OCI-LY7 (cell line): ENCODE data around the gene CD2BP2. TPM values are rescaled to one million over a fixed set of nuclear protein-coding genes. Genes with fewer than 3 reads are reported as not detected.
A peak's percentile ranks its signal among the peaks of the same experiment; 100 is the strongest.

Experiments used
- BruUV-seq: library from RNA; stranded (reverse); fragments of 400-500 nt; replicated peaks from 2 replicates; lab custom pipeline; 2021; lab: Mats Ljungman, UMichigan
- CTCF ChIA-PET: fragments of 300-600 bp; sonication (Branson Sonifier 250); formaldehyde crosslinking; loops from one replicate; lab custom pipeline; 2022; ENCODE audit warnings: antibody characterized with exemption; ENCODE audit not compliant: unreplicated experiment; lab: Charles Lee
- POLR2A ChIA-PET: fragments of 300-600 bp; sonication (Branson Sonifier 250); formaldehyde crosslinking; loops from one replicate; lab custom pipeline; 2022; ENCODE audit warnings: antibody characterized with exemption; lab: Charles Lee
- DNase-seq: peaks from one replicate; pipeline ENCODE4 v3.0.0-alpha.2; 2015; ENCODE audit warnings: low spot score
- H2AFZ ChIP-seq: fragments of 200-600 bp; sonication (generic), shearing (Covaris generic); 2 replicates; pipeline ENCODE4 v1.6.1; 2014; ENCODE audit warnings: mild to moderate bottlenecking, antibody characterized with exemption, low read length, moderate library complexity
- H3K27ac ChIP-seq: fragments of 200-600 bp; sonication (generic); 2 replicates; pipeline ENCODE4 v1.5.1; 2014; ENCODE audit warnings: mixed run types, low read depth, mild to moderate bottlenecking, moderate library complexity, low read length, inconsistent platforms; ENCODE audit not compliant: poor library complexity, severe bottlenecking
- H3K36me3 ChIP-seq: fragments of 200-600 bp; sonication (generic); 2 replicates; pipeline ENCODE4 v1.6.1; 2014; ENCODE audit warnings: mild to moderate bottlenecking, antibody characterized with exemption, low read length, moderate library complexity, mixed read lengths; ENCODE audit not compliant: insufficient read depth
- H3K4me1 ChIP-seq: fragments of 200-600 bp; sonication (generic); 2 replicates; pipeline ENCODE4 v1.5.1; 2014; ENCODE audit warnings: mild to moderate bottlenecking, low read length; ENCODE audit not compliant: insufficient read depth, poor library complexity, severe bottlenecking
- H3K4me2 ChIP-seq: fragments of 200-600 bp; sonication (generic); 2 replicates; pipeline ENCODE4 v1.6.1; 2014; ENCODE audit warnings: mild to moderate bottlenecking, low read length
- H3K4me3 ChIP-seq: fragments of 200-600 bp; sonication (generic); 2 replicates; pipeline ENCODE4 v1.5.1; 2014; ENCODE audit warnings: mild to moderate bottlenecking, low read depth, low read length; ENCODE audit not compliant: poor library complexity, severe bottlenecking
- H3K79me2 ChIP-seq: fragments of 200-600 bp; sonication (generic); 2 replicates; pipeline ENCODE4 v1.6.1; 2016; ENCODE audit warnings: low read depth, mild to moderate bottlenecking, low read length, moderate library complexity, mixed read lengths; ENCODE audit not compliant: insufficient read depth
- H3K9me2 ChIP-seq: fragments of 200-600 bp; sonication (generic); 2 replicates; pipeline ENCODE4 v1.6.1; 2016; ENCODE audit warnings: mild to moderate bottlenecking, low read length, mixed read lengths; ENCODE audit not compliant: insufficient read depth
- H3K9me3 ChIP-seq: fragments of 200-600 bp; sonication (generic); 2 replicates; pipeline ENCODE4 v1.6.1; 2014; ENCODE audit warnings: mild to moderate bottlenecking, mixed run types, low read length, mixed read lengths
- H4K20me1 ChIP-seq: fragments of 200-600 bp; sonication (generic); 2 replicates; pipeline ENCODE4 v1.6.1; 2014; ENCODE audit warnings: mild to moderate bottlenecking, antibody characterized with exemption, low read length, moderate library complexity, mixed read lengths; ENCODE audit not compliant: insufficient read depth
- CTCF ChIP-seq: fragments of 200-600 bp; sonication (generic); conservative IDR thresholded peaks from 2 replicates; pipeline ENCODE4 v1.5.1; 2014; ENCODE audit warnings: mild to moderate bottlenecking, antibody characterized with exemption, low read length, moderate library complexity, mixed read lengths
- EZH2phosphoT487 ChIP-seq: fragments of 200-600 bp; sonication (generic); IDR thresholded peaks from 2 replicates; pipeline ENCODE4 v1.6.1; 2018; ENCODE audit warnings: low read depth, borderline replicate concordance, mild to moderate bottlenecking, mixed run types, antibody characterized with exemption, low read length, moderate library complexity, mixed read lengths
- intact Hi-C: fragments of 100-400 bp; cut with micrococcal nuclease; formaldehyde crosslinking; loops from one replicate; pipeline ENCODE4 v1.10.0; 2022; ENCODE audit not compliant: unreplicated experiment
- total RNA-seq, 2 experiments: library from RNA; depleted of rRNA in 1 of 2; stranded (reverse); fragments of >200 nt in 1 of 2; shearing (Covaris generic) in 1 of 2; gene quantifications; 2 replicates each; pipeline ENCODE4 v1.2.3, GENCODE V29; 2014 to 2022

CD2BP2 gene
- total RNA-seq, 2 experiments from 2014 or later: 69.2 to 111 TPM

- H3K4me3 ChIP-seq: peak overlapping the region; percentile 89
- POLR2A ChIA-PET: interaction anchor here (1.1 to 3.3 kb wide), 6 partner anchors 12 to 46 kb away, joined by 3 to 22 read pairs (median 4); partner anchors contain the start of genes SEPTIN1 and ZNF771
- no peak overlapping the region for H2AFZ ChIP-seq
- peaks cover 17% of the 10 kb centered on the region for H3K79me2 ChIP-seq
- H3K9me3 ChIP-seq: no peaks in the 10 kb centered on the region
- H3K4me1 ChIP-seq: peaks cover 23% of the 10 kb centered on the region
- H3K9me2 ChIP-seq: no peaks in the 10 kb centered on the region
- H3K36me3 ChIP-seq: peaks cover 30% of the 10 kb centered on the region
- CTCF ChIA-PET: no interaction called here
- TF ChIP-seq EZH2phosphoT487: no peak
- TF ChIP-seq CTCF: no peak
- 0 out of 2 replicates have a peak, but pooled peaks cover 5% of the 10 kb centered on the region for H4K20me1 ChIP-seq
- intact Hi-C loops: loop anchor here (1.0 kb wide), 1 partner anchor 18 kb away; no protein-coding TSS in a partner anchor
- H3K27ac ChIP-seq: peak overlapping the region; percentile 44
- BruUV-seq: no TSS peak
- peak overlapping the region; percentile 85 for H3K4me2 ChIP-seq
- no peak for DNase-seq
Measured at GRCh38 chr16:30395992-30396585, 41.0 kb upstream of the CD2BP2 start.

GRCh38 chr16:30395155-30395991 is 40.3 kb upstream of the CD2BP2 start, which contains the start of gene ZNF48:
TSS of gene ZNF48 (plus strand) at chr16:30395420. CDS start at chr16:30395795, 375 bp downstream.
- H2AFZ ChIP-seq: peak within 1 kb of the TSS; percentile 60; the same call in 1 of the 2 replicates
- H3K27ac ChIP-seq: peak within 1 kb of the TSS; percentile 44
- 0 out of 2 replicates have a peak, but pooled peaks cover 5% of the 10 kb centered on the region for H4K20me1 ChIP-seq
- H3K9me3 ChIP-seq: no peaks in the 10 kb centered on the region
- peaks cover 17% of the 10 kb centered on the region for H3K79me2 ChIP-seq
- ChIA-PET POLR2A (interaction anchor here (0.6 to 3.3 kb wide), 9 partner anchors 11 to 45 kb away, joined by 3 to 22 read pairs (median 4); partner anchors contain the start of genes SEPTIN1, TBC1D10B and ZNF771), CTCF (interaction anchor here (0.6 to 1.0 kb wide), 4 partner anchors 13 to 34 kb away, joined by 3 to 4 read pairs (median 3); partner anchors contain the start of genes DCTPP1 and SEPTIN1)
- intact Hi-C loops: loop anchor here (1.0 kb wide), 1 partner anchor 17 kb away; no protein-coding TSS in a partner anchor
- peaks cover 23% of the 10 kb centered on the region for H3K4me1 ChIP-seq
- H3K4me2 ChIP-seq: peak within 1 kb of the TSS; percentile 85
- TF ChIP-seq EZH2phosphoT487: no peak
- peak; percentile 36 for TF ChIP-seq CTCF
- H3K9me2 ChIP-seq: no peaks in the 10 kb centered on the region
- H3K4me3 ChIP-seq: peak within 1 kb of the TSS; percentile 89
- peaks cover 30% of the 10 kb centered on the region for H3K36me3 ChIP-seq
- peak; percentile 95 for DNase-seq
- BruUV-seq: no TSS peak
